ENCODE measurements around the gene ATXN10. TPM values are rescaled to one million over a fixed set of nuclear protein-coding genes. Genes with fewer than 3 reads are reported as not detected.

Gene ATXN10
- total and polyA plus RNA-seq, 10 of the 15 experiments (the other 5 are each of a cell fraction or from before 2014, with no cell fraction given) = 29.2 to 249 (median 146) TPM

DNA sequence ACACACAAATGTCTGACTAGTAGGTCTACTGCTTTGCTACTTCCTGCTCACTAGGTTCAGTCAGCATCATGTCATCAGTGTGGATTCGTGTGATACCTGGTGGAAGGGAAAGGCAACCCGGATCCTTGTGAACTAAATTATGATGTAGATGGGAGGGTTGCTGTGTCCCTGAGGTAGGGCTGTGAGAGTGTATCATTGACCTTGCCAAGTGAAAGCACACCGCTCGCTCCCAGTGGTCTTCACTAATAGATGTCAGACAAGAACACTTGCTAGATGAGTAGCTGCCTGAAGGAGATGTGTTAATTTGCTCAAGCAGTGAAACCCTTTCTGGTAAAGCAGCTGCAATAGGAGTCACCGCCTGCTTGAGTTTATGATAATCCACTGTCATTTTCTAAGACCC, 185.9 kb downstream of the ATXN10 start:
- peaks cover 3% of the 10 kb centered on the region; the same call in 2 of the 3 replicates for H3K9me3 ChIP-seq (replicated peaks; ENCODE audit: control insufficient read depth, insufficient read depth, low read length)
- H3K36me3 ChIP-seq (ENCODE audit: control insufficient read depth in 2 of 2, insufficient read depth in 2 of 2, low read length in 1 of 2) = peaks cover 2 to 3% of the 10 kb centered on the region in 2 experiments; a peak in 2 of 4 replicates
- DNase-seq (ENCODE audit: low read depth, low spot score) (no peak), ATAC-seq (no peak), FAIRE-seq (no peak)
- no peak overlapping the region for H3K27ac ChIP-seq (ENCODE audit: control insufficient read depth, insufficient read depth)
- H3K4me3 ChIP-seq = no peak overlapping the region
- ChIA-PET RAD21 (ENCODE audit: unreplicated experiment) (no interaction called here), CTCF (no interaction called here), POLR2A (no interaction called here), SMC1A (ENCODE audit: uncharacterized antibody, unreplicated experiment) (no interaction called here)
- no peak overlapping the region for H3K4me2 ChIP-seq (ENCODE audit: control insufficient read depth, insufficient read depth)
- no peaks in the 10 kb centered on the region for H4K20me1 ChIP-seq (ENCODE audit: control insufficient read depth, insufficient read depth)
- intact Hi-C loops (cut with micrococcal nuclease; ENCODE audit: unreplicated experiment) (no loop called here), in situ Hi-C loops (cut with MboI) (no loop called here)
- TF ChIP-seq ETV6 (conservative IDR thresholded peaks at IDR 0.05 in 1 of 2, IDR thresholded peaks at IDR 0.05 in 1 of 2; ENCODE audit: borderline replicate concordance in 1 of 2, low read depth in 1 of 2) = no peak
- TF ChIP-seq ASH2L (IDR thresholded peaks at IDR 0.05; ENCODE audit: borderline replicate concordance, low read depth) = no peak
- TF ChIP-seq, protein P1, sequence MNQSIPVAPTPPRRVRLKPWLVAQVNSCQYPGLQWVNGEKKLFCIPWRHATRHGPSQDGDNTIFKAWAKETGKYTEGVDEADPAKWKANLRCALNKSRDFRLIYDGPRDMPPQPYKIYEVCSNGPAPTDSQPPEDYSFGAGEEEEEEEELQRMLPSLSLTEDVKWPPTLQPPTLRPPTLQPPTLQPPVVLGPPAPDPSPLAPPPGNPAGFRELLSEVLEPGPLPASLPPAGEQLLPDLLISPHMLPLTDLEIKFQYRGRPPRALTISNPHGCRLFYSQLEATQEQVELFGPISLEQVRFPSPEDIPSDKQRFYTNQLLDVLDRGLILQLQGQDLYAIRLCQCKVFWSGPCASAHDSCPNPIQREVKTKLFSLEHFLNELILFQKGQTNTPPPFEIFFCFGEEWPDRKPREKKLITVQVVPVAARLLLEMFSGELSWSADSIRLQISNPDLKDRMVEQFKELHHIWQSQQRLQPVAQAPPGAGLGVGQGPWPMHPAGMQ (IDR thresholded peaks at IDR 0.05; ENCODE audit: borderline replicate concordance) = no peak
- no peak for TF ChIP-seq IKZF1 (conservative IDR thresholded peaks at IDR 0.05)
- TF ChIP-seq RFX5 (IDR thresholded peaks at IDR 0.05; ENCODE audit: low read depth, low read length) = no peak
- TF ChIP-seq SUZ12 (IDR thresholded peaks at IDR 0.05; ENCODE audit: unreplicated experiment) = no peak
- TF ChIP-seq, protein P2, sequence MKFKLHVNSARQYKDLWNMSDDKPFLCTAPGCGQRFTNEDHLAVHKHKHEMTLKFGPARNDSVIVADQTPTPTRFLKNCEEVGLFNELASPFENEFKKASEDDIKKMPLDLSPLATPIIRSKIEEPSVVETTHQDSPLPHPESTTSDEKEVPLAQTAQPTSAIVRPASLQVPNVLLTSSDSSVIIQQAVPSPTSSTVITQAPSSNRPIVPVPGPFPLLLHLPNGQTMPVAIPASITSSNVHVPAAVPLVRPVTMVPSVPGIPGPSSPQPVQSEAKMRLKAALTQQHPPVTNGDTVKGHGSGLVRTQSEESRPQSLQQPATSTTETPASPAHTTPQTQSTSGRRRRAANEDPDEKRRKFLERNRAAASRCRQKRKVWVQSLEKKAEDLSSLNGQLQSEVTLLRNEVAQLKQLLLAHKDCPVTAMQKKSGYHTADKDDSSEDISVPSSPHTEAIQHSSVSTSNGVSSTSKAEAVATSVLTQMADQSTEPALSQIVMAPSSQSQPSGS (IDR thresholded peaks at IDR 0.05; ENCODE audit: low read length) = no peak
- TF ChIP-seq, protein P3, sequence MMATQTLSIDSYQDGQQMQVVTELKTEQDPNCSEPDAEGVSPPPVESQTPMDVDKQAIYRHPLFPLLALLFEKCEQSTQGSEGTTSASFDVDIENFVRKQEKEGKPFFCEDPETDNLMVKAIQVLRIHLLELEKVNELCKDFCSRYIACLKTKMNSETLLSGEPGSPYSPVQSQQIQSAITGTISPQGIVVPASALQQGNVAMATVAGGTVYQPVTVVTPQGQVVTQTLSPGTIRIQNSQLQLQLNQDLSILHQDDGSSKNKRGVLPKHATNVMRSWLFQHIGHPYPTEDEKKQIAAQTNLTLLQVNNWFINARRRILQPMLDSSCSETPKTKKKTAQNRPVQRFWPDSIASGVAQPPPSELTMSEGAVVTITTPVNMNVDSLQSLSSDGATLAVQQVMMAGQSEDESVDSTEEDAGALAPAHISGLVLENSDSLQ (IDR thresholded peaks at IDR 0.05) = no peak
- TF ChIP-seq FOXK2 (IDR thresholded peaks at IDR 0.05) = no peak
- no peak for TF ChIP-seq POLR2A (IDR thresholded peaks at IDR 0.05; ENCODE audit: low read depth, low read length)
- no peak for TF ChIP-seq BRCA1 (IDR thresholded peaks at IDR 0.05; ENCODE audit: low read depth, low read length)
- H3K27me3 ChIP-seq (replicated peaks in 1 of 2; ENCODE audit: control insufficient read depth in 2 of 2, insufficient read depth in 2 of 2, low read length in 1 of 2) = no peaks in the 10 kb centered on the region
- H3K79me2 ChIP-seq (ENCODE audit: control insufficient read depth, insufficient read depth, low read length) = no peaks in the 10 kb centered on the region
- no peaks in the 10 kb centered on the region for H3K4me1 ChIP-seq (ENCODE audit: control insufficient read depth, insufficient read depth, low read length)
- H3K9ac ChIP-seq (ENCODE audit: control insufficient read depth, insufficient read depth, low read length) = no peak overlapping the region
- no peak overlapping the region for H2AFZ ChIP-seq (ENCODE audit: control insufficient read depth, low read depth, low read length)
- BruUV-seq (replicated peaks) = no TSS peak
- WGBS (ENCODE audit: insufficient coverage, insufficient replicate concordance, low lambda C conversion rate, missing lambda C conversion rate) = 99% methylated on average over 5 of the region's 5 CpGs

All from GM12878 (cell line).